Right ventricle myocardium superior (tissue), 1 donor: ENCODE data around the gene OR2T1. TPM values are rescaled to one million over a fixed set of nuclear protein-coding genes. Genes with fewer than 3 reads are reported as not detected.

Source experiments
- total RNA-seq: library from RNA; stranded (reverse); fragmentation: NEBNext Ultra II Directional; extraction: Animal tissue kit (Norgen Biotek cat#: 25700); gene quantifications from one replicate; pipeline ENCODE4 v1.2.1, GENCODE V29; 2021
- donor health status: DM: no; HTN: yes; CAD: no; lungs with severe emphysema.

The OR2T1 gene
- total RNA-seq, 1 donor from 2014 or later, result not detected

Other genes starting within 250 kb of the OR2T1 start
- not detected for gene OR2M2, start 228.2 kb upstream of the OR2T1 start, total RNA-seq
- gene OR2M3, start 205.8 kb upstream of the OR2T1 start, total RNA-seq, result not detected
- gene OR2M4, start 171.6 kb upstream of the OR2T1 start, total RNA-seq, result not detected
- not detected for gene OR2T33, start 125.1 kb upstream of the OR2T1 start, total RNA-seq
- not detected for gene OR2T12, start 99.6 kb upstream of the OR2T1 start, total RNA-seq
- not detected for gene OR2M7, start 78.5 kb upstream of the OR2T1 start, total RNA-seq
- not detected for gene OR14C36, start 54.3 kb upstream of the OR2T1 start, total RNA-seq
- not detected for gene OR2T4, start 41.4 kb upstream of the OR2T1 start, total RNA-seq
- gene OR2T6, start 27.3 kb upstream of the OR2T1 start, total RNA-seq, result not detected
- not detected for gene OR2T2, start 42.6 kb downstream of the OR2T1 start, total RNA-seq
- not detected for gene OR2T3, start 70.3 kb downstream of the OR2T1 start, total RNA-seq
- gene OR2T5, start 85.5 kb downstream of the OR2T1 start, total RNA-seq, result not detected
- not detected for gene OR2G6, start 105.0 kb downstream of the OR2T1 start, total RNA-seq
- not detected for gene OR2T29, start 159.7 kb downstream of the OR2T1 start, total RNA-seq
- not detected for gene OR2T34, start 171.7 kb downstream of the OR2T1 start, total RNA-seq
- not detected for gene OR2T10, start 194.7 kb downstream of the OR2T1 start, total RNA-seq
- not detected for gene OR2T11, start 232.0 kb downstream of the OR2T1 start, total RNA-seq
- not detected for gene OR2T35, start 242.2 kb downstream of the OR2T1 start, total RNA-seq